GM18907 (cell line): ENCODE measurements around the gene TMEM38A.

Experiments
- ATAC-seq: cut with Tn5 transposase; IDR thresholded peaks from one replicate; pipeline ENCODE4 v1.9.1; 2021; ENCODE audit warnings: mild to moderate bottlenecking, moderate library complexity; ENCODE audit not compliant: unreplicated experiment

TMEM38A gene

GRCh38 chr19:16739546-16739945 is 78.6 kb downstream of the TMEM38A start:
- ATAC-seq: no peak
